HepG2 (cell line): ENCODE data around the gene P4HTM. TPM values are rescaled to one million over a fixed set of nuclear protein-coding genes. Genes with fewer than 3 reads are reported as not detected.

Experiments
- ATF7 ChIP-seq, 2 experiments: fragments of 450-650 bp in 1 of 2; sonication (generic) in 1 of 2; formaldehyde crosslinking in 1 of 2; IDR thresholded peaks; 2 replicates each; pipeline versions ENCODE4 v1.4.0 to v1.6.1; 2016 to 2020; ENCODE audit warnings: antibody characterized with exemption in 1 of 2, mild to moderate bottlenecking in 1 of 2, missing genetic modification reagents in 1 of 2
- GATAD1 ChIP-seq: IDR thresholded peaks from 2 replicates; pipeline ENCODE4 v1.6.1; 2016; ENCODE audit warnings: missing genetic modification reagents, missing compliant biosample characterization
- KDM1A ChIP-seq: IDR thresholded peaks from 2 replicates; pipeline ENCODE4 v1.6.1; 2016; ENCODE audit warnings: missing compliant biosample characterization
- KLF13 ChIP-seq: sonication (generic); formaldehyde crosslinking; IDR thresholded peaks from 2 replicates; pipeline ENCODE4 v1.4.0; 2020; ENCODE audit warnings: mild to moderate bottlenecking, missing genetic modification reagents
- NFRKB ChIP-seq: fragments of 450-650 bp; IDR thresholded peaks from 2 replicates; pipeline ENCODE4 v1.6.1; 2017
- PAWR ChIP-seq: sonication (generic); formaldehyde crosslinking; IDR thresholded peaks from 2 replicates; pipeline ENCODE4 v1.4.0; 2020; ENCODE audit warnings: missing genetic modification reagents, mild to moderate bottlenecking, borderline replicate concordance
- RBM39 ChIP-seq: fragments of 200-400 bp; formaldehyde crosslinking; IDR thresholded peaks from one replicate; pipeline ENCODE4 v1.6.1; 2018; ENCODE audit warnings: antibody characterized with exemption, mild to moderate bottlenecking, low read depth, low read length; ENCODE audit not compliant: poor library complexity, severe bottlenecking
- SAP130 ChIP-seq: IDR thresholded peaks from 2 replicates; pipeline ENCODE4 v1.6.1; 2016; ENCODE audit warnings: low read depth
- SP140L ChIP-seq: sonication (generic); formaldehyde crosslinking; IDR thresholded peaks from 2 replicates; pipeline ENCODE4 v1.4.0; 2020; ENCODE audit warnings: missing genetic modification reagents, borderline replicate concordance
- ZNF484 ChIP-seq: sonication (generic); formaldehyde crosslinking; IDR thresholded peaks from 2 replicates; pipeline ENCODE4 v1.5.1; 2020; ENCODE audit warnings: mild to moderate bottlenecking, low read depth, missing genetic modification reagents, borderline replicate concordance
- ZNF75D ChIP-seq: sonication (generic); formaldehyde crosslinking; IDR thresholded peaks from 2 replicates; pipeline ENCODE4 v1.8.1; 2023; ENCODE audit warnings: missing genetic modification reagents, mild to moderate bottlenecking, borderline replicate concordance
- ZNF768 ChIP-seq: sonication (generic); formaldehyde crosslinking; IDR thresholded peaks from 2 replicates; pipeline ENCODE4 v1.4.0; 2020; ENCODE audit warnings: missing genetic modification reagents
- ZNF790 ChIP-seq: sonication (generic); formaldehyde crosslinking; IDR thresholded peaks from 2 replicates; pipeline ENCODE4 v1.8.0; 2022; ENCODE audit warnings: missing genetic modification reagents, mild to moderate bottlenecking, borderline replicate concordance
- polyA plus RNA-seq, 8 experiments: library from polyadenylated mRNA; depleted of rRNA in 3 of 8; stranded (reverse) in 7 of 8; unstranded in 1 of 8; fragments of >200 nt; fragmentation: Illumina TruSeq in 4 of 8; extraction: Trizol in 4 of 8; gene quantifications; 2 replicates each; pipeline versions ENCODE4 v1.2.1 to v1.2.3, GENCODE V29; 2011 to 2016; ENCODE audit warnings: low read depth in 4 of 8, missing spikeins in 1 of 8, mixed read lengths in 1 of 8; ENCODE audit not compliant: insufficient read depth in 1 of 8
- total RNA-seq, 5 experiments: library from RNA; depleted of rRNA; stranded (reverse); fragments of >200 nt; fragmentation: Illumina TruSeq; extraction: Trizol; gene quantifications; 2 replicates each; pipeline ENCODE4 v1.2.3, GENCODE V29; 2016; ENCODE audit warnings: low read depth in 1 of 5
- TF ChIP-seq, protein P1 (sequence below): sonication (generic); formaldehyde crosslinking; IDR thresholded peaks from 2 replicates; pipeline ENCODE4 v1.4.0; 2020; ENCODE audit warnings: mild to moderate bottlenecking, missing genetic modification reagents
- TF ChIP-seq, protein P2 (sequence below): IDR thresholded peaks from 2 replicates; pipeline ENCODE4 v1.6.1; 2016; ENCODE audit warnings: missing compliant biosample characterization, missing genetic modification reagents, borderline replicate concordance
- TF ChIP-seq, protein P3 (sequence below): sonication (generic); formaldehyde crosslinking; IDR thresholded peaks from 2 replicates; pipeline ENCODE4 v1.8.1; 2023; ENCODE audit warnings: mild to moderate bottlenecking, missing genetic modification reagents
- TF ChIP-seq, protein P4 (sequence below): sonication (generic); formaldehyde crosslinking; IDR thresholded peaks from 2 replicates; pipeline ENCODE4 v1.5.0; 2020; ENCODE audit warnings: missing genetic modification reagents

Gene P4HTM
- total and polyA plus RNA-seq, 2 of the 13 experiments (the other 11 are each of a cell fraction or from before 2014, with no cell fraction given) = 0.01 TPM; not detected in 1

DNA sequence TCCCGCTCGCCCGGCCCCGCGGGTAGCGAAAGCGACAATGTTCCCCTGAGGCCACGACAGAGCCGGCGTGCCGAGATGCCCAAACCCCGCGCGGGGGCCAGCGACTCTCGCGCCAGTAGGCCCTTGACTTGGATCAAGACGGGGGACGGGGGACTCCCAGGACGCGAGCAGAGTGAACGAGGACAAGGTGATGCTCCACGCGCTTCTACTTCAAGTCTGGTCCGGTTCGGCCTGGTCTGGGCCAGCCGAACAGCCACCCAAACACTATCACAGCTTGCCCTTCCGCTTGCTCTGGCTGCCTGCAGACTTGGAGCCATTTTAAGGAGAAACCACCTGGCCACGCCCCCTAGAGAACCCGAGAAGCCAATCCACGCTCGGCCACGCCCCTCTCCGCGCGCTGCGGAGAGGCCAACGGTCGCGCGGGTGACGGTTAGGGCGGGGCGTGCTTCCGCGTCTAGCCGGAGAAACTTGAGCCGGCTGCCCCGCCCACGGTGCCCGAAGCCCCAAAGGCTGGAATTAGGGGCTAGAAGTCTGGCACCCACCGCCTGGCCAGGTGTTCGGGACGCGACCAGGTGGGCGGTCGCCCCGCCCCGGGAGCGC lies 31.3 kb downstream of the P4HTM start (continued):
- TF ChIP-seq, protein P1, sequence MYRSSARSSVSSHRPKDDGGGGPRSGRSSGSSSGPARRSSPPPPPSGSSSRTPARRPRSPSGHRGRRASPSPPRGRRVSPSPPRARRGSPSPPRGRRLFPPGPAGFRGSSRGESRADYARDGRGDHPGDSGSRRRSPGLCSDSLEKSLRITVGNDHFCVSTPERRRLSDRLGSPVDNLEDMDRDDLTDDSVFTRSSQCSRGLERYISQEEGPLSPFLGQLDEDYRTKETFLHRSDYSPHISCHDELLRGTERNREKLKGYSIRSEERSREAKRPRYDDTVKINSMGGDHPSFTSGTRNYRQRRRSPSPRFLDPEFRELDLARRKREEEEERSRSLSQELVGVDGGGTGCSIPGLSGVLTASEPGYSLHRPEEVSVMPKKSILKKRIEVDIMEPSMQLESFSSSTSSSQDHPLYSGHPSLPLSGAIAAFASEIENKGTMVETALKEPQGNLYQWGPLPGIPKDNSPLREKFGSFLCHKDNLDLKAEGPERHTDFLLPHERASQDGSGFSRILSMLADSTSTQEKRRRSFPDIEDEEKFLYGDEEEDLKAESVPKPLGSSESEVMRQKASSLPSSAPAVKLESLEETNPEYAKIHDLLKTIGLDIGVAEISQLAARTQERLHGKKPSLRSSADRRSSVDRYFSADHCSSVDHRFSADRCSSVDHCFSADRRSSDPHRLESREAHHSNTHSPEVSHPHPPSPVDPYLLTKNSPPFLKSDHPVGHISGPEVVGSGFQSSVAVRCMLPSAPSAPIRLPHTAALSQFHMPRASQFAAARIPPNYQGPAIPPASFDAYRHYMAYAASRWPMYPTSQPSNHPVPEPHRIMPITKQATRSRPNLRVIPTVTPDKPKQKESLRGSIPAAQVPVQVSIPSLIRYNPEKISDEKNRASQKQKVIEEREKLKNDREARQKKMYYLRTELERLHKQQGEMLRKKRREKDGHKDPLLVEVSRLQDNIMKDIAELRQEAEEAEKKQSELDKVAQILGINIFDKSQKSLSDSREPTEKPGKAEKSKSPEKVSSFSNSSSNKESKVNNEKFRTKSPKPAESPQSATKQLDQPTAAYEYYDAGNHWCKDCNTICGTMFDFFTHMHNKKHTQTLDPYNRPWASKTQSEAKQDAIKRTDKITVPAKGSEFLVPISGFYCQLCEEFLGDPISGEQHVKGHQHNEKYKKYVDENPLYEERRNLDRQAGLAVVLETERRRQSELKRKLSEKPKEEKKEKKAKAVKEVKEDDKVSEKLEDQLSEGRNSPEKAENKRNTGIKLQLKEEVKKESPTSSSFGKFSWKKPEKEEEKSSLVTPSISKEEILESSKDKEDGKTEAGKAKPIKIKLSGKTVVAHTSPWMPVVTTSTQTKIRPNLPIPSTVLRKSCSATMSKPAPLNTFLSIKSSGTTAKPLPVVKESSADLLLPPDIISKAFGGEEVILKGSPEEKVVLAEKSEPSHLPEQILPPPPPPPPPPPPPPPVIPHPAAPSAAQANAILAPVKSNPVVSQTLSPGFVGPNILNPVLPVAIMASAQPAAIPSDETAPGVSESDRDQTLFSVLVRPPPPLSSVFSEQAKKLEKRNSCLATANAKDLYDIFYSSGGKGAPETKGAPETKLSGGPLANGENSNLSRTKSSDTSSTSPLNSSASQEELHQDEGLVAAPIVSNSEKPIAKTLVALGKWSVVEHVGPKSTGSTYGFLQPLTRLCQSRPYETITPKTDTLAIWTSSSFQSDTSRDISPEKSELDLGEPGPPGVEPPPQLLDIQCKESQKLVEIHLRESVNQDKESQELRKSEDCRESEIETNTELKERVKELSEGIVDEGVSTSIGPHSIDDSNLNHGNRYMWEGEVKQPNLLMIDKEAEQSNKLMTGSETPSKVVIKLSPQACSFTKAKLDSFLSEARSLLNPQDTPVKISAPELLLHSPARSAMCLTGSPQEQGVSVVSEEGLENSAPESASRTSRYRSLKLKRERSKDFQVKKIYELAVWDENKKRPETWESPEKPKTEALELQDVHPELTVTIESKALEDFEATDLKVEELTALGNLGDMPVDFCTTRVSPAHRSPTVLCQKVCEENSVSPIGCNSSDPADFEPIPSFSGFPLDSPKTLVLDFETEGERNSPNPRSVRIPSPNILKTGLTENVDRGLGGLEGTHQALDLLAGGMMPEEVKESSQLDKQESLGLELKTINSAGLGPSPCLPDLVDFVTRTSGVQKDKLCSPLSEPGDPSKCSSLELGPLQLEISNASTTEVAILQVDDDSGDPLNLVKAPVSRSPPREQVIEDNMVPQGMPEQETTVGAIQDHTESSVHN (CRISPR knock-in tag) = 0 out of 2 replicates have a peak, but pooled peaks have one; percentile 67
- TF ChIP-seq ZNF768 (CRISPR knock-in tag) = peak; percentile 19; the same call in 1 of the 2 replicates
- 0 out of 2 replicates have a peak, but pooled peaks have one; percentile 52 for TF ChIP-seq ZNF790 (CRISPR knock-in tag)
- 0 out of 2 replicates have a peak, but pooled peaks have one; percentile 73 for TF ChIP-seq PAWR (CRISPR knock-in tag)
- 0 out of 2 replicates have a peak, but pooled peaks have one; percentile 42 for TF ChIP-seq SP140L (CRISPR knock-in tag)
- TF ChIP-seq ZNF75D (CRISPR knock-in tag) = no peak
- TF ChIP-seq KLF13 (CRISPR knock-in tag) = no peak
- no peak for TF ChIP-seq ATF7 (IDR thresholded peaks at IDR 0.05)
- 0 out of 2 replicates have a peak, but pooled peaks have one; percentile 4 for TF ChIP-seq ATF7 (CRISPR knock-in tag; IDR thresholded peaks at IDR 0.05)
- TF ChIP-seq SAP130 = peak; percentile 78
- TF ChIP-seq, protein P2, sequence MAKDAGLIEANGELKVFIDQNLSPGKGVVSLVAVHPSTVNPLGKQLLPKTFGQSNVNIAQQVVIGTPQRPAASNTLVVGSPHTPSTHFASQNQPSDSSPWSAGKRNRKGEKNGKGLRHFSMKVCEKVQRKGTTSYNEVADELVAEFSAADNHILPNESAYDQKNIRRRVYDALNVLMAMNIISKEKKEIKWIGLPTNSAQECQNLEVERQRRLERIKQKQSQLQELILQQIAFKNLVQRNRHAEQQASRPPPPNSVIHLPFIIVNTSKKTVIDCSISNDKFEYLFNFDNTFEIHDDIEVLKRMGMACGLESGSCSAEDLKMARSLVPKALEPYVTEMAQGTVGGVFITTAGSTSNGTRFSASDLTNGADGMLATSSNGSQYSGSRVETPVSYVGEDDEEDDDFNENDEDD = no peak
- TF ChIP-seq, protein P3, sequence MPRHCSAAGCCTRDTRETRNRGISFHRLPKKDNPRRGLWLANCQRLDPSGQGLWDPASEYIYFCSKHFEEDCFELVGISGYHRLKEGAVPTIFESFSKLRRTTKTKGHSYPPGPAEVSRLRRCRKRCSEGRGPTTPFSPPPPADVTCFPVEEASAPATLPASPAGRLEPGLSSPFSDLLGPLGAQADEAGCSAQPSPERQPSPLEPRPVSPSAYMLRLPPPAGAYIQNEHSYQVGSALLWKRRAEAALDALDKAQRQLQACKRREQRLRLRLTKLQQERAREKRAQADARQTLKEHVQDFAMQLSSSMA = no peak
- TF ChIP-seq RBM39 = peak; percentile 83
- TF ChIP-seq KDM1A (CRISPR knock-in tag) = no peak
- TF ChIP-seq, protein P4, sequence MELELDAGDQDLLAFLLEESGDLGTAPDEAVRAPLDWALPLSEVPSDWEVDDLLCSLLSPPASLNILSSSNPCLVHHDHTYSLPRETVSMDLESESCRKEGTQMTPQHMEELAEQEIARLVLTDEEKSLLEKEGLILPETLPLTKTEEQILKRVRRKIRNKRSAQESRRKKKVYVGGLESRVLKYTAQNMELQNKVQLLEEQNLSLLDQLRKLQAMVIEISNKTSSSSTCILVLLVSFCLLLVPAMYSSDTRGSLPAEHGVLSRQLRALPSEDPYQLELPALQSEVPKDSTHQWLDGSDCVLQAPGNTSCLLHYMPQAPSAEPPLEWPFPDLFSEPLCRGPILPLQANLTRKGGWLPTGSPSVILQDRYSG (CRISPR knock-in tag) = 0 out of 2 replicates have a peak, but pooled peaks have one; percentile 93
- TF ChIP-seq NFRKB = no peak
- no peak for TF ChIP-seq GATAD1 (CRISPR knock-in tag)
- no peak for TF ChIP-seq ZNF484 (CRISPR knock-in tag)
